GM23338 (cell line): ENCODE measurements around the gene SERPINA9. TPM values are rescaled to one million over a fixed set of nuclear protein-coding genes. Genes with fewer than 3 reads are reported as not detected.

ENCODE experiments used
- ATAC-seq: fragments of 200-7000 bp; cut with Tn5 transposase; 3 replicates; pipeline ENCODE4 v1.9.1; 2020
- DNase-seq: peaks from one replicate; pipeline ENCODE4 v3.0.0-alpha.2; 2015; ENCODE audit warnings: low spot score
- H2AFZ ChIP-seq: fragments of 200-600 bp; sonication (generic); 2 replicates; pipeline ENCODE4 v1.8.0; 2016; ENCODE audit warnings: antibody characterized with exemption, mild to moderate bottlenecking, moderate library complexity
- H3F3A ChIP-seq: fragments of 200-600 bp; sonication (generic); replicated peaks from 2 replicates; pipeline ENCODE4 v1.8.0; 2017; ENCODE audit warnings: antibody characterized with exemption, mixed run types, low read depth
- H3K27ac ChIP-seq: fragments of 200-600 bp; sonication (generic); 2 replicates; pipeline ENCODE4 v1.6.1; 2016; ENCODE audit warnings: low read depth
- H3K27me3 ChIP-seq: fragments of 200-600 bp; sonication (generic); 2 replicates; pipeline ENCODE4 v1.8.0; 2016; ENCODE audit warnings: mild to moderate bottlenecking, mixed run types, moderate library complexity; ENCODE audit not compliant: insufficient read depth
- H3K36me3 ChIP-seq: fragments of 200-600 bp; sonication (generic); 2 replicates; pipeline ENCODE4 v1.8.0; 2016; ENCODE audit warnings: mild to moderate bottlenecking; ENCODE audit not compliant: insufficient read depth
- H3K4me1 ChIP-seq: fragments of 200-600 bp; sonication (generic); 2 replicates; pipeline ENCODE4 v1.8.0; 2016; ENCODE audit warnings: mild to moderate bottlenecking, moderate library complexity; ENCODE audit not compliant: insufficient read depth
- H3K4me2 ChIP-seq: fragments of 200-600 bp; sonication (generic); 2 replicates; pipeline ENCODE4 v1.7.1; 2017; ENCODE audit warnings: mixed run types
- H3K4me3 ChIP-seq: fragments of 200-600 bp; sonication (generic); 2 replicates; pipeline ENCODE4 v1.6.1; 2016; ENCODE audit warnings: mixed run types
- H3K79me2 ChIP-seq: fragments of 200-600 bp; sonication (generic); replicated peaks from 2 replicates; pipeline ENCODE4 v1.8.0; 2017; ENCODE audit warnings: mild to moderate bottlenecking; ENCODE audit not compliant: insufficient read depth
- H3K9me2 ChIP-seq: fragments of 200-600 bp; sonication (generic); 2 replicates; pipeline ENCODE4 v1.8.0; 2017; ENCODE audit not compliant: insufficient read depth
- H4K20me1 ChIP-seq: fragments of 200-600 bp; sonication (generic); replicated peaks from 2 replicates; pipeline ENCODE4 v1.8.0; 2017; ENCODE audit warnings: mild to moderate bottlenecking; ENCODE audit not compliant: insufficient read depth
- H3K27ac Mint-ChIP-seq: 2 replicates; pipeline ENCODE4 v1.8.0; 2020; ENCODE audit warnings: inconsistent platforms, mild to moderate bottlenecking, moderate library complexity, mixed read lengths
- H3K27me3 Mint-ChIP-seq: 3 replicates; pipeline ENCODE4 v1.8.0; 2022; ENCODE audit warnings: low read depth, mild to moderate bottlenecking, moderate library complexity, mixed read lengths, inconsistent platforms; ENCODE audit not compliant: insufficient read depth, poor library complexity
- H3K36me3 Mint-ChIP-seq: 3 replicates; pipeline ENCODE4 v1.8.0; 2021; ENCODE audit warnings: low read depth, mild to moderate bottlenecking, inconsistent platforms, moderate library complexity, mixed read lengths
- H3K4me1 Mint-ChIP-seq: 3 replicates; pipeline ENCODE4 v1.8.0; 2020; ENCODE audit warnings: mild to moderate bottlenecking, inconsistent platforms, mixed read lengths
- H3K4me3 Mint-ChIP-seq: 3 replicates; pipeline ENCODE4 v1.8.0; 2021; ENCODE audit warnings: moderate library complexity, mild to moderate bottlenecking, inconsistent platforms, mixed read lengths
- H3K9me3 Mint-ChIP-seq: 3 replicates; pipeline ENCODE4 v1.8.0; 2020; ENCODE audit warnings: moderate library complexity, mild to moderate bottlenecking, inconsistent platforms, mixed read lengths
- NANOG ChIP-seq: IDR thresholded peaks from 2 replicates; pipeline ENCODE4 v1.6.1; 2016; ENCODE audit warnings: antibody characterized with exemption, borderline replicate concordance
- REST ChIP-seq: IDR thresholded peaks from one replicate; pipeline ENCODE4 v1.6.1; 2018; ENCODE audit warnings: antibody characterized with exemption; ENCODE audit not compliant: unreplicated experiment
- STAT1 ChIP-seq: IDR thresholded peaks from one replicate; pipeline ENCODE4 v1.6.1; 2016; ENCODE audit warnings: antibody characterized with exemption; ENCODE audit not compliant: unreplicated experiment
- ZNF114 ChIP-seq: fragments of 250-450 bp; sonication (Bioruptor Pico); IDR thresholded peaks from 2 replicates; pipeline ENCODE4 v1.5.0; 2020; ENCODE audit warnings: mild to moderate bottlenecking, moderate library complexity
- ZNF462 ChIP-seq: fragments of 250-450 bp; sonication (Bioruptor Pico); IDR thresholded peaks from 2 replicates; pipeline ENCODE4 v1.5.0; 2020; ENCODE audit warnings: mild to moderate bottlenecking, moderate library complexity
- polyA plus RNA-seq: library from polyadenylated mRNA; unstranded; fragments of >200 nt; fragmentation: Nextera tagmentation; extraction: Ambion mirVana; gene quantifications from 2 replicates; pipeline ENCODE4 v1.2.1, GENCODE V29; 2016
- total RNA-seq: library from RNA; depleted of rRNA; stranded (reverse); fragments of >200 nt; shearing (Covaris generic); gene quantifications from 2 replicates; pipeline ENCODE4 v1.2.3, GENCODE V29; 2014

SERPINA9 gene
- total and polyA plus RNA-seq, 2 experiments from 2014 or later: not detected

GRCh38 chr14:94484481-94484880 lies 8.5 kb upstream of the SERPINA9 start:
- DNase-seq (no peak), ATAC-seq (no peak)
- H3K36me3 ChIP-seq: no peaks in the 10 kb centered on the region
- H3K27ac ChIP-seq: no peak overlapping the region
- 0 out of 2 replicates have a peak, but pooled peaks cover 6% of the 10 kb centered on the region for H3K4me1 ChIP-seq
- Mint-ChIP-seq H3K27ac (no peak overlapping the region), H3K27me3 (peaks cover 28% of the 10 kb centered on the region), H3K4me1 (peaks cover 16% of the 10 kb centered on the region), H3K9me3 (peaks cover 8% of the 10 kb centered on the region), H3K4me3 (no peak overlapping the region), H3K36me3 (0 out of 3 replicates have a peak, but pooled peaks cover under 1% of the 10 kb centered on the region)
- no peak overlapping the region for H3K4me2 ChIP-seq
- no peak for TF ChIP-seq NANOG
- no peak for TF ChIP-seq STAT1
- no peak for TF ChIP-seq ZNF114
- TF ChIP-seq ZNF462 (CRISPR knock-in tag): no peak
- H3F3A ChIP-seq: no peaks in the 10 kb centered on the region
- H3K9me2 ChIP-seq: peaks cover 5% of the 10 kb centered on the region; the same call in 1 of the 2 replicates
- H3K4me3 ChIP-seq: no peak overlapping the region
- H2AFZ ChIP-seq: no peak overlapping the region
- H4K20me1 ChIP-seq: no peaks in the 10 kb centered on the region
- H3K27me3 ChIP-seq: no peaks in the 10 kb centered on the region
- H3K79me2 ChIP-seq: no peaks in the 10 kb centered on the region

- ATAC-seq (no peak), DNase-seq (no peak)
- peaks cover 31% of the 10 kb centered on the region for H3K27me3 Mint-ChIP-seq
- peaks cover 5% of the 10 kb centered on the region; the same call in 1 of the 2 replicates for H3K9me2 ChIP-seq
- H3K36me3 Mint-ChIP-seq: peaks cover 8% of the 10 kb centered on the region; the same call in 2 of the 3 replicates
- H3K4me3 ChIP-seq: no peak overlapping the region
- no peak overlapping the region for H3K27ac Mint-ChIP-seq
- H3K9me3 Mint-ChIP-seq: peaks cover 13% of the 10 kb centered on the region
- H3K4me3 Mint-ChIP-seq: no peak overlapping the region
- no peaks in the 10 kb centered on the region for H3K27me3 ChIP-seq
- H3K79me2 ChIP-seq: no peaks in the 10 kb centered on the region
- H4K20me1 ChIP-seq: no peaks in the 10 kb centered on the region
- no peak overlapping the region for H2AFZ ChIP-seq
- H3K4me1 ChIP-seq: 0 out of 2 replicates have a peak, but pooled peaks cover 6% of the 10 kb centered on the region
- H3K27ac ChIP-seq: no peak overlapping the region
- H3K4me2 ChIP-seq: no peak overlapping the region
- H3F3A ChIP-seq: no peaks in the 10 kb centered on the region
- H3K4me1 Mint-ChIP-seq: peaks cover 16% of the 10 kb centered on the region
- no peaks in the 10 kb centered on the region for H3K36me3 ChIP-seq
- no peak for TF ChIP-seq REST
Observed at GRCh38 chr14:94483729-94484275, 7.8 kb upstream of the SERPINA9 start.
